SKM-1 (cell line): ENCODE results near the gene RUBCNL.

Source experiments
- DNase-seq: peaks from one replicate; lab custom pipeline; 2025; ENCODE audit not compliant: unreplicated experiment; lab: John Stamatoyannopoulos, UW

The RUBCNL gene

DNA sequence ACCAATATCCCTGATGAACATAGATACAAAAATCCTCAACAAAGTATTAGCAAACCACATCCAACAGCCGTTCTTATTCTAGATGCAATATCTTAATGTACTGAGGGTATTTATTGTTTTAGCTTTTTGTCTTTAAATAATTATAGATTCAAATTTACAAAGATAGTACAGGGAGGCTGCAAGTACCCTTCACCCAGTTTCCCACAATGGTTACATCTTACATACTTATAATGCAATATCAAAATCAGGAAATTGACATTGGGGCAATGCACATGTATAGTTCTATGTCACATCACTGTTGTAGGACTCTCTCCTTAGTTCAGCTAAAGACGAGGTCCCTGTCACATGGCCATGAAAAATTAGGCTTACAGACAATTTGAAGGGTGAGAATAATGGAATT, 75.8 kb downstream of the RUBCNL start:
- DNase-seq, result no peak

DNA sequence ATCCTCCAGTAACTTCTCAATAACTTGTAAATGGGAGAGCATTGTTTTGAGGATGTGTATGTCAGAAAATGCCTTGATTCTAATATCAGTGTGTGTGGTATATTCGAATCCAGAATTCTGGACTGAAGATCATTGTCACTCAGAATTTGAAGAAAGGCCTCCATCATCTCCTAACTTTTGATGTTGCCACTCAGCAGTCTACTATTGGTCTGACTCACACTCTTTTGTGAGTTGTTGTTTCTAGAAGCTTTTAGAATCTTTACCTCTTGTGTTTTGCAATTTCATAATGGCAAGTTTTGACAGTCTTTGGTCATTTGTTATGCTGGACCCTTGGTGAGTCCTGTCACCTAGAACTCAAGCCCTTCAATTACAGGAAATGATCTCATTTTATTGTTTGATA, 77.0 kb downstream of the RUBCNL start:
- no peak for DNase-seq

DNA sequence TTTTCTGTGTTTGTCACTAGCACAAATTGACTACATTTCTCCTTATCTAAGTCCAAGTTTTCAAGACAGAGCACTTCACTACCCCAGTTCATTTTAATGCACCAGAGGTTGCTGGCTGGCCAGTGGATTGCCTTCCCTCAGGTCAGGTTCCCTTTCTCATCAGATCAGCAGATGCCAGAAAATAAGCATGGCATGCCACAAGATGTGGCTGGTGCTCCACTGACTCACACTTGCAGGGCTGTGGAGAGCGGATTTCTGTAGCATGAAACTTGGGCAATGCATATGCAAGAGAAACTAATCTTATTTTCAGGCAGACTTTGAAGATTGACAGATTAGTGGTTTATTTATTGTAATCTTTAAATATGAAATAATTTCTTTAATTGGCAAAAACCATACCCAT, 79.5 kb downstream of the RUBCNL start:
- DNase-seq, result no peak

GRCh38 chr13:46304546-46304945, 82.5 kb downstream of the RUBCNL start:
- DNase-seq, result no peak

GRCh38 chr13:46303742-46304385, 83.2 kb downstream of the RUBCNL start:
- no peak for DNase-seq

GRCh38 chr13:46297361-46297811, 89.7 kb downstream of the RUBCNL start:
- no peak for DNase-seq

GRCh38 chr13:46296921-46297320, 90.1 kb downstream of the RUBCNL start:
- DNase-seq, result no peak

DNA sequence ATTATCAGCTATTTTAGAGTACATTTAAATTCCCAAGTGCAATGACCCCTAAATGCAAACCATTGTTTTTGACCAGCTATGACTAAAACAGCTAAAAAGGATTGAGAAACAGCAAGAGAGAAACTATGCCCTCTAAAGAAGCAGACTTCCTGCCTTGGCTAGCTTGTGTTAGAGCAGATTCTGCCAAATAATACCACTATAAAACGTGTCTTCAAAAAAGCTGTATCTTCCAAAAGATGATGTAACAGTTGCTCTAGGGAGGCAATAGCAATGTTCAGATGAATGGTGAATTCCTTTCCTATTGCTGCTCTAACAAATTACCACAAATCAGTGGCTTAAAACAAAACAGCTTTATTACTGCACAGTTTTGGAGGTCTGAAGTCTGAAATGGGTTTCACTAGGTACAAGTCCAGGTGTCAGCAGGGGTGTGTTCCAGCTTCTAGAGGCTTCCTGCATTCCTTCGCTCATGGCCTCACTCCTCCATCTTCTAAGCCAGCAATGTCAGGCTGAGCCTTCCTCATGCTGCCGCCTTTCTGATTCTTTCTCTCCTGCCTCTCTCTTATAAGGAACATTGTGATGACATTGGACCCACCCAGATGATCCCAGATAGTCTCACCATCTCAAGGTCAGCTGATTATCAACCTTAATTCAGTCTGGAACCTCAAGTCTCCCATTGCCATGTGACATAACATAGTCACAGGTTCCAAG, 90.8 kb downstream of the RUBCNL start:
- DNase-seq, result peak; percentile 89

GRCh38 chr13:46295491-46296114, 91.4 kb downstream of the RUBCNL start:
- peak; percentile 95 for DNase-seq

DNA sequence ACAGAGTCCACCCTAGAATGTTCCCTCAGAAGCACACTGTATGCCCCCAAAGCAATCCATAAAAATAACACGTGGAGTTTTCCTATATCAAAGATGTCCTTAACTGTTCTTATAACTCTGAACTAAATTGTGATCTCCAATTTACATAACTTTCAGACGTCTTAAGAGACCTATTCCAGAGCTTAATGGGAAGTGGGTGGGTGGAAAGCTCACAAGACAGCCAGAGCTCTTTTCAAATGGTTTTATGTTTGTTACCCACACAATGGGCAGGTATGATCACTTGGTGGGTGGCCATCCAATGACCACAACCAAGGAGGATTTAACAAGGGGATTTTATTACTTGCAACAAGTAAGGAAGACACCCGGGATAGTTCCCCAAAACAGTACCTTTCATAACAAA, 93.6 kb downstream of the RUBCNL start:
- DNase-seq, result no peak
